NCI-H1694 (cell line): ENCODE measurements around the gene PLA2G7.
"Not testable (repeated sequence)": the region's sequence is repeated elsewhere in the genome, so short reads cannot be mapped to it uniquely, and the experiment has no call there.

ENCODE experiments used
- DNase-seq: peaks from one replicate; lab custom pipeline; 2025; lab: John Stamatoyannopoulos, UW

Gene PLA2G7

DNA sequence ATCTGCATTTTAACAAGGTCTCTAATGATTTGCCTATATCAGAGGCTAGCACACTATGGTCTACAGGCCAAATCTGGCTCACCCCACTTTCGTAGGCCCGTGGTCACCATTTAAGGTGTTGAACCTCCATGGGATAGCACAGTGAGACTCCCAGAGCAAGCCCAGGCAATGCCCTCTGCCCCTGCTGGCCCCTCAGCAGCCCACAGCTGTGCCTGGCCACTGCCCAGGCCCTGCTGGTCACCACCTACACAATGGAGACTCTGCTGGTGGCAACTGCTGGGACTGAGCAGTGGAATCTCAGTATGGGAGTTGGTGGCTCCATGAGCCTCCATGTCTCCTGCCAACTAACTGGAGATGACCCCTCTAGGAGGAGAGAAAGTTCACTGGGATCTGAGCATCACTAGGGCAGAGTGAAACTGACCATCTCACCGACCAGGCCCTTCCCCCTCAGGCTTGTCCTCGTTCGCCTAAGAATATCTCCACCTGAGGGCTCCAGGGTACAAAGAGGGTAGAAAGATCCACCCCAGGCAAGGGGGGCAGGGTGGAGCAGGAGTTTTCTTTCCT, 13.8 kb upstream of the PLA2G7 start:
- no peak for DNase-seq

DNA sequence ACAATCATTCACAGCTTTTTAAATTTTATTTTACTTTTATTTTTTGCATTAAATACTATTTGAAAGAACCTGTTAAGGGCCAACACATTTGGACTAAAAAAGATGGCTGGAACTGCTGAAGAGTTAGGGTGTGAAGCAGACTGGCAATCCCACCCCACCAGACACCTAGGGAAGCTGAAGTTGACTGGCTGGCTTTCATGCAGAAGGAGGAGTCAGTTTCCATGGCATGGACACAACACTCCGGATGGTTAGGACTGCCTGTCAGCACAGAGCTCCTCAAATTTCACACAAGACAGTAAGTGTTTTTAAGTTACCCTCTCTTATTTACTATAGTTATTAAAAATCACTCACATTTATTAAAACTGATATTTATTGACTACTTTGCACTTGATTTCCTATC, 11.5 kb upstream of the PLA2G7 start, which contains the start of gene ANKRD66:
Gene ANKRD66, plus strand, starts transcription at position 238 of the 400 bp plus-strand sequence. CDS start 5,016 bp downstream, outside the sequence.
- no peak for DNase-seq

DNA sequence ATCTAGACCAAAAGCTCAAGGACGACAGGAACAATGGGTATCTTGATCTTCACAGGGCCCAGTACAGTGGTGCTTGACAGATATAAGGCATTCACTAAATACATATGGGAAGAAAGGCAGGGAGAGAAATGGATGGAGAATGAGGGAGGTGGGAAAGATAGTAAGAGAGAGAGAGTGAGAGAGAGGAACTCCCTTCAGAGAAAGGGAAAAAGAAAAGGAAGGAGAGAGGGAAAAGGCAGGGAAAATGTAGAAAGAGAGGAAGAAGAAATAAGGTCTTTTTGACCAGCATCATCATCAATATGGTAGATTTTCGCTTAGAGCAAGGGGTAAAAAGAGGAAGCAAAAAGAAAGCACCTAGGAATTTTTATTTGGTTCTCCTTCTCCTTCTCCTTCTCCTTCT, 10.8 kb upstream of the PLA2G7 start:
- no peak for DNase-seq

DNA sequence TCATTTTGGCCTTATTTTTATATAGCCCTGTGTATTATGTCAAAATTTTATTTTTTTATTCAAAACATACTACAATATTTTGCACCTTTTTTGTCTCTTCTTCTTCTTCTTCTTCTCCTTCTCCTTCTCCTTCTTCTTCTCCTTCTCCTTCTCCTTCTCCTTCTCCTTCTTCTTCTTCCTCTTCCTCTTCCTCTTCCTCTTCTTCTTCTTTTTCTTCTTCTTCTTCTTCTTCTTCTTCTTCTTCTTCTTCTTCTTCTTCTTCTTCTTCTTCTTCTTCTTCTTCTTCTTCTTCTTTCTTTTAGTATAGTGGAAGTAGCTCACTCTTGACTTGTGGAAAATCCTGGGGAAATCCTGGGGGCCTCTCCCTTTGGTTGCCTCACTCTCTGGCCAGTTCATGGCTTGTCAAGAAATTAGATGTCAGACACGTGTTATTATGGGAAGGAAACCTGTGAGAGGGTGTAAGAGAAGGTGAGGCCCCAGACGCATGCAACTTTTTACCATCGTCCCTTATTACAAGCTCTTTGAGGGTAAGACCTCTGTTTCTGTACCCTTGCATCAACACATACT, 9.1 kb upstream of the PLA2G7 start:
- DNase-seq, result not testable (repeated sequence)

DNA sequence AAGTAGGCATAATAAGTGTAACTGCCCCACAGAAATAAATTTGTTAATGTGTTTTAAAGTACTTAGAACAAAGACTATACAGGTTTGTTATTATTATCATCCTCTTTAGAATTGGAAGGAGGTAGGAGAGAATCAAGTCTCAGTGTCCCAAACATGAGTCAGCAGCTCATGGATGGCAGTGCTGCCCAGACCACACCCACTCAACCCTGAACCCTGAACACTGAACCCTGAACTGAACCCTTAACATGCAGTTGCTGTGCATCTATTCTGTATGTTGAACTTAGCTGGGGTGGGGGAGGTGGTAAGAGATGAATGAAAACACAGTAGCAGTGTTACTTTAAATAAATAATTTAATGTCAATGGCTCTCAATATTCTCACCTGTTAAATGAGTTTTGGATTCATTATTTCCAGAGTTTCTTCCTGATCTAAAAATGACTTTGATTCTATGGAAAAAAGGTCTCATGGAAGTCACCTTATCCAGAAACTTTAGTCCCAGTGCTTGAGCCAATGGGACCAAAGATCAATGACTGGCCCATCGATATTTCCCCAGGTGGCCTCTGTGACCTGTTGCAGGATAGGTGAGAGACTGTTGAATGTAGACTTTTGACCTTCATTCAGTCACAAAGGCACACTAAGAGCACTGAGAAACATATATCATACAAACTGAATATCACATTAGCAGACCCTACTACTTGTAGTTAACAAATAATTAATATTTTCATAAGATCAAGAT, 8.4 kb upstream of the PLA2G7 start:
- DNase-seq, result no peak

DNA sequence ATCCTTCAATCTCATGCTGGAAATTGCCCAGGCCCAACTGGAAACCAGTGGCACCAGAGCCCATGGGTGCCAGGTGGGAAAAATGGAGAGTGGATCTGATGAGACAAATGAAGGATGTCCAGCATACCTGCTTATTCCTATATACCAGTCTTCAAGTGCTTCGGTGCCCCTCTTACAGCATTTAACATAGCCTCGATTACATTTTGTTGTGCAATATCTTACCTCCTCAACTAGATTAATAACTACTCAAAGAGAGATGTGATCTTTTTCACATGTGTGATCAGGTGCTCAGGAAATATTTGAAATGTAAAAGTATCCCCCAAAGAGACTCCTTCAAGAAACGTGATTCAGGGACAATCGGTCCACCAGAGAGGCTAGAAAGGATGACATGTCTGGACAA, 6.7 kb upstream of the PLA2G7 start:
- DNase-seq, result no peak

DNA sequence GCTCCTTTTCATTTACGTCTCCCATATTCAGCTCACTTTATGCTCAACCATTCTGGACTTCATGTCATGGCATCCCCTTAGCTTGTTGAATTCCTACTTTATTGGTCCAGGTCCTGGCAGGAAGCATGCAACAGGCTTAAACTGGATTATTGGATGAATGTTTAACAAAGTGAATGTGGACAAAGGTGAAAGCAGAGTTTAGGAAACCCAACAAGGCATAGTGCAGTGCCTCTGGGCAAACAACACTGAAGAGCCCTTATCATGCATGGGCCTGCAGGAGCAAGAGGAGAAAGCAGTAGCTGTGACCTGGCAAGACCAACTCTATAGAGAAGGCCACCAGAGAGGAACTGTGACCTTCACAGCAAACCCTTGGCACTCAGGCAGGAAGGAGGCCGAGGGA, 6.3 kb upstream of the PLA2G7 start:
- no peak for DNase-seq

DNA sequence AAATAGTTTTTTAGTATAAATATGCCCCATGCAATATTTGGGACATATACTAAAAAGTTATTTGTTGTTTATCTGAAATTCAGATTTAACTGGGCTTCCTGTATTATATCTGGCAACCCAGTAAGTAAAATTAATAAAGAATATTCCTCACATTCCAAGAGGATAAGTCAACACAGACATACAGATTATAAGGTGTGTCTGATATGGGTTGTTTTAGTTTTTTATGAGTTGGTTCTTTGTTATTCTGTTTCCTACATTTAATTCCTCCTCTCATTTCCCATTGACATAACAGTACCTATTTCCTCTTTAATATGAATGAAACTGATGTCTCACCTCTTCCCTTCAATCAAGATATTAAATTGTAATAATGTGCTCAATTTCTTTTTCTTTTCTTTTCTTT, 1.7 kb upstream of the PLA2G7 start:
- no peak for DNase-seq

DNA sequence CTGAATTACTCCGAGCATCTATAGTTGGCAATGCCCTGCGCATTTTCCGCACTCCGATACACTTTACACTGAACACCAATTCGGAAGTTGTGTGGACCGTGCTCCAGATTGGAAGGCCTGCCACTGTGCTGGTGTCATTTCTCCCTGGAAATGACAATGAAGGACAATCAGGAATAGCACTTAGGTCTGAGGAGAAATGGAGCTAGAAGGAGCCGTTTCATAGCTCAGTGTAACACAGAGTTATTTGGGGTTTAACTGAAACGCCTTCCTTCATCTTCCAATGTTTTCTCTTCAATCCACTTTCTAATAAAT, 501 bp upstream of the PLA2G7 start:
- no peak for DNase-seq

DNA sequence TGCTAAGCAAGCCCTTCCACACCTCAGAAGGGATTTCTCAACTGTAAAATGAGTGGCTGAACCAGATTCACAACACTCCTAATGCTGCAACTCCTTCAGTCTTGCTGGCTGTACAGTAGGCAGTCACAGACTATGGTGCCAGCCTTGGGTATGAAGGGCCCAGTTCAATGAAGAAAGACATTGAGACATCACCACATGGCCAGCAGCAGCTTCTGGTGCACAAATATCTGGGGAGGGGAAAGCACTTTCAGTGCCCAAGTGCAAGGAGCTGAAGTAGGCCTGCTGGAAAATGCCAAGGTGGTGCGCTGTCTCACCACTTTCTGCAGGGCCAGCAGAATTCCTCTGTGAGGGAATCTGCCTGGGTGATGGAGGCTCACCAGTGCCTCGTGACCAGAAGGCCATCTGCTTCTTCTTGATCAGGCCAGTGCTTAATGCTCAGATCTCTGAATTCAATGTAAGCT, 1.8 kb downstream of the PLA2G7 start:
- no peak for DNase-seq

DNA sequence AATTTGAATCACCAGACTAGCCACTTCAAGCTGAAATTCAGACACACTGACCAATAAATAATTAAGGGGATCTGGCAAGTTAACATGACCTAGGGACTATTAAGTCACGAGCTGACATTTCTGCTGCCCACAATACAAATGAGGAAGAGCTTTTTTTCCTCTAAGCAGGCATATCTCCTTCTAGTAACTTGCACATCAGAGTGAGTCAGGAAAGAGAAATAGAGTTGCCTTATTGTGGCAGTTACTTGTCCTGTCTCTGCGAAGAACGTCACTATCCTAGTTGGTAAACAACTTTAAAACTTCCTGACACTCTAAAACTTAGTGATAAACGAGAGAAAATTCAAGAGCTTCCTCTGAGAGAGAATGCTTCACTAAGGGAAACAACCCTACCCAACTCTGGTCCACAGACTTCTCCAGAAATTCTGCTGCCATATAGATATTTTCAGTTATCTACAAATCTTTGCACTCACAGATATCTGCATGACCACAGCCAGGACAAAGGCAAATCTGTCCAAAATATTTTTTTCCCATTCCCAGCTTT, 4.2 kb downstream of the PLA2G7 start:
- no peak for DNase-seq

DNA sequence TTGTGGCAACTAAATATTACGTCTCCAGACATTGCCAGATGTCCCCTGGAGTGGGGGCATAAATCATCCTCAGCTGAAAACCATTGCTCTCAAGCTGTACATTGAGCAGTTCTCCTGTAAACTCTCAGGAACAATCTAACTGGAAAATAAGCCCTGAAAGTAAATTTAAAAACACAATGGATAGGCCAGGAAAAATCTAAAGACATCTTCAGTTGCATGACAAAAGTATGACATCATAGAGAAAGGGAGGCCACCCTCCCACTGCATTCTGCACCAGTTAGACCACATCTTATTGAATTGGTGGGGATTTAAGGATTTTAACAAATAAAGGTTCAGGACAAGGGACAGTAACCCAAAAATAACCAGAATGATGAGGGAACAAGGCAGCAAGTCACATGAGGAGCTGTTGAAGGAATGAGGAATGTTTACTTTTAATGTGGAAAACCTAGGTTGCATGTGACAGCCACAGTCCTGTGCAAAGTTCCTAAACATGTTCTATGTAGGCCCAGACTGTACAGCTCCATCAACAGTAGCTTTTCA, 5.3 kb downstream of the PLA2G7 start:
- DNase-seq, result no peak

DNA sequence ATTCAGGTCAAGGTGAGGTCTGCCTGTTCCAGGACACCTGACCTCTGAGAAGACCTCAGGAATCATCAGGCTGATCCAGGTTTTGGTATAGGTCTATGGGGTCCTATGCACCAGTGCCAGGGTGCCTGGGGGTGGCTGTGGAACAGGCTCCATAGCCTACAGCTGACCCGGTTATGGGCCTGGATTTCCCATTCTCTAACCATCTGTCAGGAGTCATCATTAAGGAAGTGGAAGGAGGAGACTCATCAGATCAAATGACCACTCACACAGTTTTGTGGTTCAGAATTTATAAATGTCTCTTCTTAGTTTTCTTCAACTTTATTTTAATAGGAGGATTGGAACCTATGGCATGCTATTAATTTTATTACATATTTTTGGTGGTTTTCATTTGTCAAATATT, 14.8 kb downstream of the PLA2G7 start:
- no peak for DNase-seq

DNA sequence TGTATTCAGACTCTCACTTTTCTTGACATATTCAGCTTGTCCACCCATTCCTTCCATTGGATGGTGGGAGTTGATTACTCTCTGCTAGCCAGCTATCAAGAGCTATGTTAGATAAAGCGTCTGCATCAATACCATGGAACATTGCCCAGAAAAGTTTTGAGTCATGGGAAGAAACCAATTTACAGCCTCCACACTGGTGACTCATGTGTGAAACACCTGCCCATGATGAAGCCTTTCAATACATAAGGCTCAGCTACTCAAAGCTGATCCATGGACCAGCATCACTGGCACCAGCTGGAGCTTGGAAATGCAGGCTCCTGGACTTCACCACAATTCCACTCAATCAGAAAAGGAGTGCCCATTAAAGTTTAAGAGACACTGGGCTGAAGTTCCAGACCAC, 16.1 kb downstream of the PLA2G7 start:
- no peak for DNase-seq

DNA sequence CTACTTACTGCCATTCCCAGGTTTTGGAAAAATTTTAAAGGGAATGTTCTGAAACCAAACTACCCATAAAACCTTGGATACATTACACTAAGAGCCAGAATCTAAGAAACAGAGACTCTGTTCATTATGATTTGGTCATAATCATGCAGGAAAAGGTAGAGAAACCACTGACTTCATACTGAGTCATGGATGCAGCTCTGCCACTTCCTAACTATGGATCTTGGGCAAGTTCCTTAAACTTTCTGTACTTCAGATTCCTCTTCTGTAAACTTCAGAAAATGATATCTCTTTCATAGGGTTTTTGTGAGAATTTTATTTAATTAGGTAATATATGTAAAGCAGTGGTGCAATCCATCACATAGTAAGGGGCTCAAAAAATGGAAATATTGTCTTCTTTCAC, 20.0 kb downstream of the PLA2G7 start:
- DNase-seq, result no peak

DNA sequence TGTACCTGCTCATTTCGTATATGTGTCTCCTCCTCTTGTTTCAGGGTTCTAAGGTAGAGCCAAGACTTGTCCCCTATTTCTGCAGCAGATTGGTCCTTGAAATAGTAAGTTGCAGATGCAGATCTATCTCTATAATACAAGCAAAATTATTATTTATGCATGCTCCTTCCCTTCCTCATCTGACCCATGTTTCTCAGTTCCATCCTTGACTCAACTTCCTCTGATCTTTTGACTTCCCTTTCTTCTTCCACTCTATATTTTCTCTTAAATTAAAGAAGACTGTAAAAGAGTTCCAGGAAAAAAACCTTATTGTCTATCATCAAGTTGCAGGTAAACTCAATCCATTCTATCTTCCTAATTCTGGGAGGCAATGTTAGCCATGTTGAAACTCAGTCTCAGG, 23.7 kb downstream of the PLA2G7 start:
- no peak for DNase-seq

DNA sequence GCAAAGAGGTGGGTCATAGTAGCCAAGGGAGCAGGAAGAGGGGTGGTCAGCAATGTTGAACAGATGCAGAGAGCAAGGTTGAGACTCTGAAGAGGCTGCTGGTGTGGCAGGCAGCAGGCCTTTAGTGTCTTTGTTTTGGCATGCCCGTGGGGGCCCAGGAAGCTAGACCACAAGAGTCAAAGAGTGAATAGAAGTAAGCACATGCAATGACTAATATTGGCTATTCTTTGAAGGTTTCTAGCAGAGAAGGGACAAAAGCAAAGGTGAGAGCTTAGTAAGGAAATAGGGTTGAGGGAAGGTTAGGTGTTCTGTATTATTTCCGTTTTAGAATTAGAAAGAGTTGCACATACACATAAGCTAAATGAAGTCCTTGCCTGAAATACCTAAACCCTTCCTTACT, 28.7 kb downstream of the PLA2G7 start:
- DNase-seq, result no peak

DNA sequence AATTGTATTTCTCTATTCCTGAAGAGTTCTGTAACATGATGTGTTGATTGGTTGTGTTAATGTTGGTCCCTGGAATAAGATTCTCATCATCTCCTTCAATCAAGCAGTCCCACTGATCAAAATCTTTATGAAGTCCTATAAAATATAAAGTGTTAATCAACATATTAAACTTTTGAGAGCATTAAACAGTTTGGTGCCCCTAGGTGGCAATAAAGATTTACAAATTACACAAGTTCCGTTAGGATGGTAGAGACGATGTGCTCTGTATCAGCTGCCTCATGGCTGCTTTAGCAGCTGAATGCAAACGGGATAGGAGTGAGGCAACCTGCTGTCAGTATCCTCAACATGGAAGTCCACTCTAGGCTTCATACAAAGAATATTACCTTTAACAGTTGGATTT, 30.6 kb downstream of the PLA2G7 start:
- DNase-seq, result no peak

DNA sequence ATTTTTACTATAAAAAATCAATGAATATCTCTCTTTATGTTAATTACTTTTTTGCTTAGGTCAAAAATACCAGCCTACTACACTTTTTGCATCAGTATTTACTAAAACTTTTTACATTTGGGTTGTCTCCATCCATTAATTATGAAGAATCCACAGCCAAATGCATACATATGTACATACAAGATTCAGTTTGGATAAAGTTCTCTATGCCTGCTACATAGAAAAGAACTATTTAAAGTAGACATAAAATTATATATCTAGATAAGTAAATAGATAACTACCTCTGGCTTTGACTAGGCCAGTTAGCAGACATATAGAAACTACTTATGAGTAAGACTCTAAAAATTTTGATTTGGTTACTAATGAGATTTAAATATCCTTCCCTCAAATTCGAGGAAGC, 35.2 kb downstream of the PLA2G7 start:
- DNase-seq, result no peak

DNA sequence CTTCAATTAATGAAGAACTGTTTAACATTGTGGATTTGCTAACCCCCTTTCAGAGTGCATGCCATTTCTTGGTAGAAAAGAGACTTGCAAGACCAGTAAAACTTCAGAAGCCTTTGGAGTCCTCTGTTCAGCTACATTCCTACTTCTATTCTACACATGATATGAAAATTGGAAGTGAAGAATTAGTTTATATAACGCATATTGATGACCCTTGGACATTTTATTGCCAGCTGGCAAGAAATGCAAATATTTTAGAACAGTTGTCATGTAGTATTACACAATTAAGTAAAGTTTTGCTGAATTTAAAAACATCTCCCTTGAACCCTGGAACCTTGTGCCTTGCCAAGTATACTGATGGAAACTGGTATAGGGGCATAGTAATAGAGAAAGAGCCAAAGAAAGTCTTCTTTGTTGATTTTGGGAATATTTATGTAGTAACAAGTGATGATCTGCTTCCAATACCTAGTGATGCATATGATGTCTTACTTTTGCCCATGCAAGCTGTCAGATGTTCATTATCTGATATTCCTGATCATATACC, 44.2 kb downstream of the PLA2G7 start:
- no peak for DNase-seq

DNA sequence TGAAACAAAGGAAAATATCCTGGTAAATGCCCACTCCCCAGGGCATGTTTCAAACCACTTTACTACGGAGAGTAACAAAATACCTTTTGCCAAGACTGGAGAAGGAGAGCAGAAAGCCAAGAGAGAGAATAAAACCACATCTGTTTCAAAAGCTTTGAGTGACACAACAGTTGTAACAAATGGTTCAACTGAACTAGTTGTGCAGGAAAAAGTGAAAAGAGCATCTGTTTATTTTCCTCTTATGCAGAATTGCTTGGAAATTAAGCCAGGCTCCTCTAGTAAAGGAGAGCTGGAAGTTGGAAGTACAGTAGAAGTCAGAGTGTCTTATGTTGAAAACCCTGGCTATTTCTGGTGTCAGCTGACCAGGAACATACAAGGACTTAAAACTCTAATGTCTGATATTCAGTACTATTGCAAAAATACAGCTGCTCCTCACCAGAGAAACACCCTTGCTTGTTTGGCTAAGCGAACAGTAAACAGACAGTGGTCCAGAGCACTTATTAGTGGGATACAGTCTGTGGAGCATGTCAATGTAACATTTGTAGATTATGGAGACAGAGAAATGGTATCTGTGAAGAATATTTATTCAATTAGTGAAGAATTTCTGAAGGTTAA, 44.9 kb downstream of the PLA2G7 start:
- no peak for DNase-seq

DNA sequence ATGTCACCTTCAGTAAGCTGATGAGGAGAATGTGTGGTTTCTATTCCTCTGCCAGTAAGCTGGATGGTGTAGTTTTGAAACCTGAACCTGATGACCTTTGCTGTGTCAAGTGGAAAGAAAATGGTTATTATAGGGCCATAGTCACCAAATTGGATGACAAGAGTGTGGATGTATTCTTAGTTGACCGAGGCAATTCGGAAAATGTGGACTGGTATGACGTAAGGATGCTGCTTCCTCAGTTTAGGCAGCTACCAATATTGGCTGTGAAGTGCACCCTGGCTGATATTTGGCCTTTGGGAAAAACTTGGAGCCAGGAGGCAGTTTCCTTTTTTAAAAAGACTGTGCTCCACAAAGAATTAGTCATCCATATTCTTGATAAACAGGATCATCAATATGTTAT, 45.5 kb downstream of the PLA2G7 start:
- DNase-seq, result no peak

DNA sequence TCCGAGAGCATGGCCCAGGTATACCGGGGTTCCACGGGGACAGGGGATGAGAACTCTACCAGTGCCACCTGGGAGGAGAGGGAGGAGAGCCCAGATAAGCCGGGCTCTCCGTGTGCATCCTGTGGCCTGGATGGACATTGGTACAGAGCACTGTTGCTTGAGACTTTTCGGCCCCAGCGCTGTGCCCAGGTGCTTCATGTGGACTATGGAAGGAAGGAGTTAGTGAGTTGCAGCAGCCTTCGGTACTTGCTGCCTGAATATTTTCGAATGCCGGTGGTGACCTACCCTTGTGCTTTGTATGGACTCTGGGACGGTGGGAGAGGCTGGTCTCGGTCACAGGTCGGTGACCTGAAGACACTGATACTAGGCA, 46.2 kb downstream of the PLA2G7 start:
- DNase-seq, result no peak
